Pancreas (tissue), 10 donors: ENCODE data around the gene TSPEAR. TPM values are rescaled to one million over a fixed set of nuclear protein-coding genes. Genes with fewer than 3 reads are reported as not detected.

Source experiments
- ATAC-seq, 4 donors: fragments of 200-7000 bp; cut with Tn5 transposase; one replicate each; pipeline versions ENCODE4 v1.8.0 to v1.9.1; 2020; ENCODE audit warnings: mild to moderate bottlenecking in 4 of 4, moderate library complexity in 4 of 4
- DNase-seq, 6 donors: peaks; one replicate each; pipeline ENCODE4 v3.0.0-alpha.2; 2020
- FAIRE-seq: peaks from 2 replicates; lab custom pipeline; 2012; peaks lifted over from hg19 to GRCh38; lab: Jason Lieb, UNC
- H3K27ac ChIP-seq, 4 donors: fragments of 200-600 bp; sonication (generic); 1 replicate in 3 of 4; 2 replicates in 1 of 4; pipeline versions ENCODE4 v1.5.0 to v1.8.0; 2020
- H3K27me3 ChIP-seq, 4 donors: fragments of 200-600 bp; one replicate each; pipeline ENCODE4 v1.8.0; 2021
- H3K36me3 ChIP-seq, 3 donors: fragments of 200-600 bp; sonication (generic) in 1 of 3; one replicate each; pipeline versions ENCODE4 v1.5.0 to v1.8.0; 2020 to 2021
- H3K4me1 ChIP-seq, 3 donors: fragments of 200-600 bp; one replicate each; pipeline ENCODE4 v1.8.0; 2021
- H3K4me3 ChIP-seq, 4 donors: fragments of 200-600 bp; sonication (generic) in 2 of 4; one replicate each; pipeline versions ENCODE4 v1.5.0 to v1.8.0; 2020 to 2021
- H3K9me3 ChIP-seq, 4 donors: fragments of 200-600 bp; one replicate each; pipeline ENCODE4 v1.8.0; 2021
- CTCF ChIP-seq, 4 donors: fragments of 200-600 bp; sonication (generic) in 3 of 4; IDR thresholded peaks; one replicate each; pipeline versions ENCODE4 v1.5.0 to v1.8.0; 2021; ENCODE audit warnings: antibody characterized with exemption in 4 of 4
- WGBS, 2 donors: extraction: QIAGEN DNeasy Blood & Tissue Kit; methylation state at CpG; one replicate each; pipeline ENCODE4 v1.1.7; 2013; 5-methylcytosine and 5-hydroxymethylcytosine counted together
- intact Hi-C, 3 donors: fragments of 100-400 bp; cut with DNase I; formaldehyde crosslinking; loops; one replicate each; pipeline versions ENCODE4 v1.11.1 to v1.14.2; 2022
- polyA plus RNA-seq, 2 donors: library from polyadenylated mRNA; stranded (reverse); fragments of 200-250 nt; gene quantifications; one replicate each; pipeline ENCODE4 v1.2.3, GENCODE V29; 2013
- total RNA-seq, 6 donors: library from RNA; stranded (reverse); fragmentation: NEBNext Ultra II Directional in 4 of 6; extraction: Animal tissue kit (Norgen Biotek cat#: 25700) in 4 of 6; gene quantifications; one replicate each; pipeline versions ENCODE4 v1.2.1 to v1.2.4, GENCODE V29; 2021 to 2023
- donor health status: healthy with polysubstance abuse.
- donor health status: DM: no; HTN: no; CAD: no; lungs with moderate emphysema.
- donor health status: DM: no; HTN: no; CAD: no.
- donor health status: control.
- donor health status: control.
- donor health status: Bipolar disorder and iron deficiency.
- donor health status: DM: yes; HTN: yes; CAD: no.
- donor health status: DM: no; HTN: no; CAD: no.
- donor health status: DM: no; HTN: no; CAD: no.
- donor health status: DM: yes; HTN: yes; CAD: no.

Gene TSPEAR
- total and polyA plus RNA-seq, 8 donors: 0.05 to 1.4 (median 0.25) TPM; not detected in 1

DNA sequence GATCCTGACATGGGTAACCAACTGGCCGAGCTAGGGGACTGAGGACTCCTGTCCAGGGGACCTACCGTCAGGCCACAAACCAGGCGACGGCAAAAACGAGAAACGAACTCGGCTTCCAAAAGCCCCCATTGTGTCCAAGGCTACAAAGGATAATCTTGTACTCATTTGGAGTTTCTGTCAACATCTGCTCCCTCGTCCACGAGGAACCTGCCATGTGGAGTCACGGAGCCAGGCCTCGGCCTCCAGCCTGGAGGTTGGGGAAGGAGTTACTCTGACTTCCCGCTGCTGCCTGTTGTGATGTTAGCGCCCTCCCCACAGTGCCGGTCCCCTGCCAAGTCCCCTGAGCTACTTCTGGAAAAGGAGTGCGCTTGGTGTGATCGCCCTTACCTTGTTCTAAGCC, 178.7 kb downstream of the TSPEAR start:
- ATAC-seq (no peak), FAIRE-seq (no peak), DNase-seq (peak in 2 of 6 donors; percentile 1 to 47)
- no peaks in the 10 kb centered on the region for H3K36me3 ChIP-seq
- TF ChIP-seq CTCF (IDR thresholded peaks at IDR 0.05): no peak
- H3K27me3 ChIP-seq: no peaks in the 10 kb centered on the region
- no peak overlapping the region for H3K27ac ChIP-seq
- no peak overlapping the region for H3K4me3 ChIP-seq
- no peaks in the 10 kb centered on the region for H3K4me1 ChIP-seq
- no peaks in the 10 kb centered on the region for H3K9me3 ChIP-seq
- WGBS, 2 donors: 76 to 85% methylated on average over 16 of the region's 16 CpGs
- intact Hi-C loops: no loop called here

- FAIRE-seq: no peak
- 64 to 73% methylated on average over 30 of the region's 30 CpGs for WGBS, 2 donors
- Histone ChIP-seq H3K27ac (no peak overlapping the region), H3K4me1 (no peaks in the 10 kb centered on the region), H3K4me3 (no peak overlapping the region), H3K9me3 (no peaks in the 10 kb centered on the region), H3K27me3 (no peaks in the 10 kb centered on the region), H3K36me3 (no peaks in the 10 kb centered on the region)
- peak in 3 of 6 donors; percentile 9 to 49 (median 48) for DNase-seq
- no peak for TF ChIP-seq CTCF (IDR thresholded peaks at IDR 0.05)
- intact Hi-C loops: no loop called here
- ATAC-seq: no peak
Observed at GRCh38 chr21:44531606-44532564, 179.5 kb downstream of the TSPEAR start.

DNA sequence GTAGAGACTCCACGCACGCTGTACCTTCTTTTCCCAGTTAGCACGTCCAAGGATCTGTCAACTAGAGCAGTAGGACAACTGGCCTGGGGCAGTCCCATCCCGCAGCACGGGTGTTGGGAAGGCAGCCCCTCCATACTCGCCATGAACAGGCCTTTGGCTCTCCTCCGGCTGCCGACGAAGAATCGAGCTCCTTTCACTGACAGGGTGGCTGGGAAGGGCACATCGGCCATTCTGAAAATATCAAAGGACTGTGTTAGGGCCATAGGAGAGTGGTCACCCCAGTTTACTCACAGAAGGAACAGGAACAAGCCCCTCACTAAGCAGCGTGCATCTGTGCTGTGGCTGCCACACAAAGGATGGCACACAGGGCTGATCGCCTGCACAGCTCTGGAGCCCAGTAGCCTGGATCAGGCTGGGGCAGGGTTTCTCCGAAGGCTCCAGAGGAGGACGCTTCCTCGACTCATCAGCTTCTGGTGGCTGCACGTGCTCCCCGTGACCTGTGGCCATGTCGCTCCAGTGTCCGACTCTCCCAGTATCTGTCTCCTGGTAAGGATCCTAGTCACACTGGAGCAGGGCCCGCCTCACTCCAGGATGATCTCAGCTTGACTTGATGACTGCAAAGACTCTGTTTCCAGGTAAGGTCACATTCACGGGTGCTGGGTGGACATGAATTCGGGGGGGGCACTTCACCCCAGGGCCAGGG, 180.3 kb downstream of the TSPEAR start:
- ATAC-seq: no peak
- no peaks in the 10 kb centered on the region for H3K36me3 ChIP-seq
- intact Hi-C loops: no loop called here
- no peaks in the 10 kb centered on the region for H3K9me3 ChIP-seq
- 65 to 73% methylated on average over 23 of the region's 23 CpGs for WGBS, 2 donors
- peak in 1 of 6 donors; percentile 41 for DNase-seq
- no peak for TF ChIP-seq CTCF (IDR thresholded peaks at IDR 0.05)
- H3K4me3 ChIP-seq: no peak overlapping the region
- FAIRE-seq: no peak
- no peaks in the 10 kb centered on the region for H3K27me3 ChIP-seq
- no peak overlapping the region for H3K27ac ChIP-seq
- H3K4me1 ChIP-seq: no peaks in the 10 kb centered on the region

DNA sequence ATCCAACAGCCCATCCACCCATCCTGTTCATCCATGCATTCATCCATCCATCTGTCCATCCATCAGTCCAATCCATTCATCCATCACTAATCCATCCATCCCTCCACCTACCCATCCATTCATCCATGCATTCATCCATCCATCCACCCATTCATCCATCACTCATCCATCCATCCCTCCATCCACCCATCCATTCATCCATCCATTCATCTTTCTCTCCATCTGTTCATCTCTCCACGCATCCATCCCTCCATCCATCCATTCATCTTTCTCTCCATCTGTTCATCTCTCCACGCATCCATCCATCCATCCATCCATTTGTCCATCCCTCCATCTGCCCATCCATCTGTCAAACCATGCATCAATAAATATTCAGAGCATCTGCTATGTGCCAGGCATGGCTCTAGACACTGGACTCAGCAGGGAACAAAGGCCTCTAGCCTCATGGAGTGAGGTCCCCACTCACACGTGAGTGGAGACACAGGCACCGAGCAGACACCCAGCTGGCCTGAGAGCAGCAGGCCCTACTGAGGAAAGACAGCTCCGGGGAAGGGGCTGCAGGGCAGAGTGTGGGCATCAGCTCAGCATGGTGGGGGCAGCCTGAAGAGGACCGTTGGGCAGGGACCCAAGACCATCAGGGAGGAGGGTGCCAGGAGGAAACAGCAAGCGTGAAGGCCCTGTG, 181.0 kb downstream of the TSPEAR start:
- ATAC-seq (no peak), FAIRE-seq (no peak), DNase-seq (peak in 2 of 6 donors; percentile 2 to 36)
- intact Hi-C loops: no loop called here
- Histone ChIP-seq H3K9me3 (no peaks in the 10 kb centered on the region), H3K27ac (no peak overlapping the region), H3K4me1 (no peaks in the 10 kb centered on the region), H3K4me3 (no peak overlapping the region), H3K36me3 (no peaks in the 10 kb centered on the region), H3K27me3 (no peaks in the 10 kb centered on the region)
- 66 to 76% methylated on average over 7 of the region's 7 CpGs for WGBS, 2 donors
- TF ChIP-seq CTCF (IDR thresholded peaks at IDR 0.05): no peak
